CMK (cell line): ENCODE data around the gene SAP25.
"Not testable (repeated sequence)": the region's sequence is repeated elsewhere in the genome, so short reads cannot be mapped to it uniquely, and the experiment has no call there.

Experiments used
- DNase-seq: peaks from one replicate; pipeline ENCODE4 v3.0.0-alpha.2; 2010; ENCODE audit warnings: low read depth

The SAP25 gene

DNA sequence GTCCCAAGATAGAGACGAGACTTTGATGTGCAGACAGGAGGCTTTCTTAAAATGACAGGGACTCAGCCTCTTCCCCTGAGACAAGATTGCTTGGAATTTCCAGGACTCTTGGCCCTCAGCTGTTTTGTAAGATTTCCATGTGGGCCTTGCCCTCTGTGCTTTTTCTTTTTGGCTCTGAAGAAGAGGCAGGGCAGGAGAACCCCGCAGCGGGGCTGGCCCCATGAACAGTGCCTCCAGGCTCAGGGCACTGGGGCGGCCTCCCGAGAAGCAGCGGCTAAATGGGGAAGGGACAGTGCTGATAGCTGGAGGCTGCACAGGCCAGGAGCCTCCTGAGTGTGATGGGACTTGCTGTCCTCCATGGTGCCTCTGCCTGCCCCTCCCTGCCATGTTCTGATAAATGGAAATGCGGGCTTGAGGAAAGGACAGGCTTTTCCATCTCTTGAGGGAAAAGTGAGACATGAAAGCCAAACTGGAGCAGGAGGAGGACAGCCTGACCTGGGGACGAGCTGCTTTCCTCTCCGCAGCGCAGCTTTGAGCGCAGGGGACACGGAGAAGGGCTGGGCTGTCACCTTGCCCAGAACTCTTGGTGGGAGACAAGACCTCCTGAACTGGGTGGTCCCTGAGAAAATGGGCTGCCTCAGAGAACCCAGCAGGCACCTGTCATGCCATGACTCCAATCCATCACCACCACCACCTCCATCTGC, 12.1 kb downstream of the SAP25 start:
- DNase-seq: no peak

DNA sequence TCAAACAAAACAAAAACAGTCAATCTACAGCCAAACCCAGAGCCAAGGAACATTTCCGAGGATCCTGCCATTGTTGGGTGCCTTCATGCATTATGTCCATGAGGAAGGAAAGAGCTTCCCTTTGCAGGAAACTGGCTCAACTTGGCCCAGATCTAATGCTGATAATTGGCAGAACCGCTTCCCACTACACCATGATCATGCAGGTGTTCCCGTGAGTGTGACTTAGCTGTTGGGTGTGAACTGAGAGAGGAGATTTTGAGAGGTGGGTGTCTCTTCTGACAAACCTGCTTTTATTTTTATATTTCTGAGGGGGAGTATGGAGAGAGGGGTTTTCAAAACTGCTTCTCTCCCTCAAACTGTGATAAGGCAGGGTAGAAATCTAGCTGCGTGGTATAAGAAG, 14.6 kb downstream of the SAP25 start:
- no peak for DNase-seq

DNA sequence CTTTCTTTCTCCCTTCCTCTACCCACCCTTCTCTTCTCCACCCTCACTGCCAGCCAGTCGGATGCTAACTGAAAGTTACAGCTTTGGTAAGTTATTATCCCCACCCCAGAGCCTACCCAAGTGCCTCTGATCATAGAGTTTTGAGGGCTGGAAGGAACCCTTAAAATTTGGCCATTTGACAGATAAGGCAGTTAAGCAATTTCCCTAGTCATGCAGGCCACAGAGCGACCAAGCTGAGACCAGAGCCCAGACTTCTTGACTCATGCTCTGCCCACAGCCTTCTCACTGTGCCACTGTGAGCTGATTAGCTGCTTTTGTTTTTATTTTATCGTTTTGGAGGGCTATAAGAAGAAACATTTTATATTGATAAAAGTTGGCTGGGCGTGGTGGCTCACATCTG, 17.2 kb downstream of the SAP25 start:
- DNase-seq: no peak

DNA sequence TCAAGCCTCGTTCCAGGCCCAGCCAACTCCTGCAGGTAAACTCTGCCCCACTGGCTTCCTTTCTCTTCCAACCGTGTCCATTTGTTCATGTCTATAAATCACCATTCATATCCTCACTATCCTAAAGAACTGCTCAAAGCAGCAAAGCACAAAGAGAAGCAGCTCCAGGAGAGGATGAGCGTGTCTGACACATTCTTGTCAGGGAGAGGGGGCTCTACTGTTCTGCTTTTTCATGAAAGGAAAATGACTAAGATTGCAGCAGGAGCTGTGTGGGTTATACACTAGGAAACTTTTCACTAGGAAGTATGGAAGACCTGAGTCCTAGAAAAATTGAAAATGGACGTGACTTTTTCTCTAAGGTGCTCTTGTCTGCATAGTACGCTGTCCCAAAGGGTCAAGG, 18.0 kb downstream of the SAP25 start:
- no peak for DNase-seq

DNA sequence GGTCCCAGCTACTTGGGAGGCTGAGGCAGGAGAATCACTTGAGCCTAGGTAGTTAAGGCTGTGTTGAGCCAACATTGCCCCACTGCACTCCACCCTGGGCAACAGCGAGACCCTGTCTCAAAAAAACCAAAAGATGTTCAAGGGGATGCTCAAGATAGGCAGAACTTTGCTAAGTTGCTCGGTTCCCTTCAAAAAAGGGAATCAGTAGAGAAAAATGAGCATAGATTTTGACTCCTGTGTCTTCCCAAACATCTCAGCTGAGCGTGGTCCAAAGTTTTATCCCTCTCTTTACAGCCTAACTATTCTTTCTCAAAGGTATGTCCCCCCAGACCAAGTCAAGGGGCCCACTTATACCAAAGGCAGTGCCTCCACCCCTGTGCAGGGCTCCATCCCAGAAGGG, 20.7 kb downstream of the SAP25 start:
- no peak for DNase-seq

DNA sequence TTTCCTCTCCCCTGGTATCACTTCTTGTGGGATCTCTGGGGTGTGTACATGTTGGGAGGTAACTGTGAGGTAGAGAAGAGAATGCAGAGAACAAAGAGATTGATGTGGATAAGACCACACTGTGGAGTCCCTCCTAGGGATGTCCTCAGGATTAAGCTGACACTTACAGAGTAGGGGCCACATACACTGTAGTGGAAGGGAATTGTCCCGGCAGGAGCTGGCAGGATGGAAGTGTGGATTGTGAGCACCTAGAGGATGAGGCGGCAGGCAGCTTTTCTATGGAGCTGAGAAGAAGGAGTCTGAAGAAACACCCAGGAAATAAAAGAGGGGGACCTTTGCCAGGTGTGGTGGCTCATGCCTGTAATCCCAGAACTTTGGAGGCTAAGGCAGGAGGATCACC, 21.2 kb downstream of the SAP25 start:
- no peak for DNase-seq

DNA sequence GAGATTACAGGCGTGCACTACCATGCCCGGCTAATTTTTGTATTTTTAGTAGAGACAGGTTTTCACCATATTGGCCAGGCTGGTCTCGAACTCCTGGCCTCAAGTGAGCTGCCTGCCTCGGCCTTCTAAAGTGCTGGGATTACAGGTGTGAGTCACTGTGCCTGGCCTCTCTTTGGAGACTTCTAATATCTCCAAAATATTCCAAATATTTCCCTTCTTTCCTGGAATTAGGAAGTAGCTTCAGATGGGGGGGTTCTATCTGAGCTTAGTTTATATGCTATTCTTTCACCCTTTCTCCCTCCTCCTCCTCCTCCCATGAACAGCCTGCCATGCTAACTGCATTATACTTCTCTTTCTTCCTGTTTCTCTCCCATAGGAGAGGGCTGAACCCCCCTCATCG, 25.3 kb downstream of the SAP25 start:
- DNase-seq: not testable (repeated sequence)

DNA sequence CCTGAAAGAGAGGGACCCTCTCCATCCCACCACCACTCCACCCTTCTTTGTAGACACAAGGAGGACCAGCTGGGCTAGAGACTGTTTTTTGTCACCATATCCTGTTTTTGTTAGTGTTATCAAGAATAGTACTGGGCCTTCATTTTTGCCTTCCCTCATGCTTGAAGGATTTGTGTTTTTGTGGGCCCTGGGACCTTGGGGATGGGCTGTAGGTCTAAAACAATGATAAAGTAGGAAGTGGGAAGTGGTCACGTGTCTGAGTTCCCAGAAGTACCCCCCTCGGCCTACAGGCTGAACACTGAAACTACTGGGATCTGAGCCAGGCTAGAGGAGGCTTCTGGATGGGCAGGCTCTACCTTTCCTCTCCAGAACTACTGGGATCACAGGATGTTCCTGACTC, 25.8 kb downstream of the SAP25 start:
- DNase-seq: no peak

DNA sequence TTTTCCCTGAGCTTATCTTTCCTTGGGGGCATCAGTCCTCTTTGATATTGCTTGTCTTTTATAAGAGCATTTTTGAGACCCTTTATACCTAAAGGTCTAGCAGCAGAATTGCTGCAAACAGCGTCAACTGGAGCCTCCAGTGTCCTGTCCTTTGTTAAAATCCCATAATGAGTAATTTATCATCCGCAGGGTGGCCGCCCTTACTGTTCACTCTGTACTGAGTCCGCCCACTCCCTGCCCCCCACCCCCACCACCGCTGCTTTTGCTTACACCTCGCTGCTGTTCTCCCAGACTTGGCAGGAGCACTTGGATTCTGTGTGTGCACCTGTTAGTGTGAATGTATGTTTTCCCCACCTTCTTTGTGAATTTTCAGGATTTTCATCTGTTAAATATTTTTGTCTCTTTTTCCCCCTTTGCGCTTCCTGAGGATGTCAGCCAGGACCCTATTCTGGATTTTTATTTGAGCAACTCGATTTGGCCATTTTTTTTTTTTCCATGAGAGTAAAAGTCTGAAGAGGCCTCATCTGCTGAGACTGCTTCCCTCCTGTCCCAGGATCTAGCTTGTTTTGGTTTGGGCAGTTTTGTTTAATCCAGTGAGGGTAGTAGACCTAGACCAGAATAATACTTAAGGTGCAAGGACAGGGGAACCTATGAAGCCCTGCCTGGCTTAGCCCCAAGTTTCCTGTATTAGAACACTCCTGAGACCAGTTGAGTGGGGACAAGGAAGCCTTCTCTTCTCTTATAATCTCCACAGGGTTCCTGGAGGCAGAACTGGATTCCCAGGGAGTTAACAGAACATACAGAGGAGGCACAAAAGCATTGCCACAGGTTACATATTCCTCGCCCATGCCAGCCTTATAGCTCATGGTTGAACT, 26.5 kb downstream of the SAP25 start:
- no peak for DNase-seq

DNA sequence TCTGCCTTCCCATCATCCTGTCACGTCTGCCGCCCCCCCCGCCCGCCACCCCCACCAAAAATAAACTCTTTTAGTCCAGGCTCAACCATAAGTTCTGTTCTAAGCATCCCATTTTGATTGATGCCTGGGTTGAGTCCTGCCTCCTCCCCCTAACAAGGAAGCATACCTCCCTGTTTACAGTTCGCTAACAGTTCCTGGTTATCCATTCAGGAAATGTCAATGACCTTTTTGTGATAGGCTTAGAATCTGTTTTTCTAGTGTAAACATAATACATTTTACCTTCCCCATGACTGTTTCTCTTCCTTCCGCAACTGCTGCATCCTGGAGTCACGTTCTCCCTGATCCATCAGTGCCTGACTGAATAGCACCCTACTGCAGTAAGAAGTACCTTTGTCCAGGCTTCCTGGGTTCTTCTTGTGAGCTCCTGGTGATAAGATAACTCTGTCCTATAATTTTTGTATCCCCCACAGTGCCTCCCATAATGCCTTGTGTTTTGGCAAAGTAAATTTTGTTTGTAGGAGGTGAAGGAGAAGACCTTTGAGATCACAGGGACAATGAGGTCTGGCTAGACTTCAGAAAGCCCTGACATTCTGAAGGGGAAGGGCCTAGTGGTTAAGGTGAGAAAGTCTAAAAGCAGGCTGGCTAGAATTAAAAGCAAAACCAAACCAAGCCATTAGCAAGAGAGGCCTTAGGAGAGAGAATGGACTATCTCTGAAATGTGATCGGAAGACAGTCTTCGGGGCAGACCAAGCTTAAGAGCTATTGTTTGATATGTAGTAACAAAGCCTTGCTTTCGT, 27.4 kb downstream of the SAP25 start:
- DNase-seq: no peak

DNA sequence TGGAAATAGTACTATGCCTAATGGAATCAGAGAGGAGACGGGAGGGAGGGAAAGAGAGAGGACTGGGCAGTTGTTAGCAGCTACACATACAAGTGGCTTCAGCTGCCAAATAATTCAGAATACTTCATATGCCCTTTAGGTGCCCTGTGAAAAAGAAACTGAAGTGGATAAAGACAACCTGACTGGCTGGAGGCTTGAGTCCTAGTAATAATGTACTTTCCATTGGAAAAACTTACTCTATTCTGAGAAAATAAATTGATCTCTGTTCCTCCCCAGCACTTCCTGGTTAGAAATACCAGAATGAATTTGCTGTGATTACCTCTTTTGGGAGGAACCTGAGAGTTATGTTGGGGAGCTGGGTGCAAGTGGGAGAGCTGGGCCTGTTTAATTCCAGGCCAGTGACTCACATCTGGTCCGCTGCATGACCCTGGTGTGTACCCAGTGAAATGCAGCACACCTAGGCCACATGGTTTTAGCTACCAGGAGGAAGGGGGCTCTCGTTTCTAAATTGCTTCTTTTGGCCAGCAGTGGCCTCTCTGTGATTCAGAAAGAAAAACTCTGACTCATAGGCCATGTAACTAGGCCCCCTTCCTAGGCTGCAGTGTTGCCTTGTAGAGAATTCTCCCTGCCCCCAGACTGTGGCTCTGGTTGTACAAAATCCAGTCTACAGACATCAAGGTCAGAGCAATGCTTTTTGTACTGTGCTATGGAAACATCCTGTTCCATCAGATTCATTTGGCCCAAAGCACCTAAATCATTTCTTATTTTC, 28.2 kb downstream of the SAP25 start:
- no peak for DNase-seq

DNA sequence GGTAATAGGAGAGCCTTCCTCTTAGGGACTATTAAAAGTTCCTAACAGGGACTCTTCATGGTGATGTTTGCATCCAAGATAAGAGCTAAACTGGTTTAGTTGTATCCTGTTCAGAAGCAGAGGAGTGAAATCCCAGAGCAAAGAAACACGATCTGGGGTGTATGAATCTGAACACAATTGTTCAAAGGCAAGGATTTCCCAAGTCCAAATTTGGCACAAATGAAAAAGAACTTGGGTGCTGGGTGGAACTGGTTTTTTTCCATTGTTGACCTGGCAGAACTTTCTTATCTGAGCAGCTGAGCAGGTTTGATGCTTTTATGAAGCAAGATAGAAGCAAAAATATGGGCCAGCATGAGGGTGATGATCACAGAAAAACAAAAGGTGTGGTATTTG, 28.7 kb downstream of the SAP25 start:
- DNase-seq: no peak

DNA sequence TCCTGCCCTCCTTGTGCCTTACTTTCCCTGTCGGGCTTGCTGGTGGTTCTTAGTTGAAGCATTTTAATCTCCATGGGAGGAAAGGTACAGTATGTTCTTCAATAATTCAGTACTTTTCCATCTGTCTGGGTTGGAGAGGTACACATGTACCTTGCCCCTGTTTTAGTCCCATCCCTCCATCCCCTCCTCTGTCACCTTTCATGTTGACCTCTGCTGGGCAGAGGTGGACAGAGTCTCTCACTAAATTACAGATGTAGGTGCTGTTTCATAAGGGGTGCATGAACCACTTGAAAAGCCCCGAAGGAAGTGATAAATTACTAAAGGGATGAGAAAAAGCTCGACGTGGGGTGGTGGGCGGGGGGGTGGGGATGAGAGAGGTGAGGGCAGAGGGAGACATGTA, 29.3 kb downstream of the SAP25 start:
- no peak for DNase-seq

DNA sequence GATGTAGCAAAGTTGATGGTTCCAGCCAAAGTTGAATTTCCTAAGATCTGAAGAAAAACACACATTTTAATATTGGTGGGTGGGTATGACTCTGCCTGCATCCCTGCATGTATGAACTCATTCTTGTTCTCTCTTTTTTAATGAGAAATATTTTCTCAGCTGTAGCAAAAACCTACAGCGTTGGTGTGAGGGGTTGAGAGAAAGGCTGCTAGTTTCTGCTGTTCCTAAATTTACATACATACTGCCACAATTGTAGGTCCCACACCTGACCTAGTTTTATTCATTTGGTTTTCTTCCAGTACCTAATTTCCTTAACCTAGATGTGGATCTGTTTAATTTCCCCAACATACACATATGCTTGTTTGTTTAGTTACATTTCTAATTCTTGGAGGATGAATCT, 30.1 kb downstream of the SAP25 start:
- no peak for DNase-seq

DNA sequence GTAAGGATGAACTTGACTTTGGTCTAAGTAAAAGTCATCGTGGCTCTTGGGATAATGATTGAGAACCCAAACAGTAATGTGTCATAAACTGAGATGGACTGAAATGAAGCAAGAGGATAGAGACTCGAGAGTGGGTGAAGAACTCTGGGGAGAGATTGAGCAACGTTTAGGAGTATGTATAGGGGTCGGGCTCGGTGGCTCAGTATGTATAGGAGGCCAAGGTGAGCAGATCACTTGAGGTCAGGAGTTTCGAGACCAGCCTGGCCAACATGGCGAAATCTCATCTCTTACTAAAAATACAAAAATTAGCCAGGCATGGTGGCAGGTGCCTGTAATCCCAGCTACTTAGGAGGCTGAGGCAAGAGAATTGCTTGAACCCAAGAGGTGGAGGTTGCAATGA, 32.4 kb downstream of the SAP25 start:
- DNase-seq: not testable (repeated sequence)

DNA sequence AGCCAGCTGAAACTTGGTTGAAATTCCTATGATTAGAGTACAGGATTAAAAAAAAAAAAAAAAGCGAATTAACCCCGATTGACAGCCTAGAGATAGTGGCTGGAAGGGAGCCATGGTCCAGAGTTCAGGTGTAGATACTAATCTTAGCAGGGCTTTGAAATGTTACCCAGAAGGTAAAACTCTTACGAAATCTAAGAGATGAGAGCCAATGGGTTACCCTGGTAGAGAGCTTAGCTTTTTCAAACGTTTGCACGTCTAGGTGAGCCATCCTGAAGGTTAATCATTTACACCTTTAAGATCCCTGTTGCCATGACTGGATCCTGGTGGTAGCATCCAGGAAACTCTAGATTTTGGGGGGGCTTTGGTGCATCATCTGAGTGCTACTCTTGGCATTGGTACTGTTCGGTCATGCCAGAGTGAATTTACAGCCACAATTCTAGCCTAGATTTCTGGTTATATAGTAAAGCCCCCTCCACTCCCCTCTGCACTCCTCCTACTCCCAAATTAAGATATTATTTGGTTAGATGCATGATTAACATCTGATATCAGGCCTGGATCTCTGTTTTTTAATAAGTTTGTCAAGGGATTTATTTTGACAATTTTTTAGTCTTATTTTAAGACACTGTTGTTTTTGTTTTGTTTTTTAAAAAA, 33.5 kb downstream of the SAP25 start:
- no peak for DNase-seq

DNA sequence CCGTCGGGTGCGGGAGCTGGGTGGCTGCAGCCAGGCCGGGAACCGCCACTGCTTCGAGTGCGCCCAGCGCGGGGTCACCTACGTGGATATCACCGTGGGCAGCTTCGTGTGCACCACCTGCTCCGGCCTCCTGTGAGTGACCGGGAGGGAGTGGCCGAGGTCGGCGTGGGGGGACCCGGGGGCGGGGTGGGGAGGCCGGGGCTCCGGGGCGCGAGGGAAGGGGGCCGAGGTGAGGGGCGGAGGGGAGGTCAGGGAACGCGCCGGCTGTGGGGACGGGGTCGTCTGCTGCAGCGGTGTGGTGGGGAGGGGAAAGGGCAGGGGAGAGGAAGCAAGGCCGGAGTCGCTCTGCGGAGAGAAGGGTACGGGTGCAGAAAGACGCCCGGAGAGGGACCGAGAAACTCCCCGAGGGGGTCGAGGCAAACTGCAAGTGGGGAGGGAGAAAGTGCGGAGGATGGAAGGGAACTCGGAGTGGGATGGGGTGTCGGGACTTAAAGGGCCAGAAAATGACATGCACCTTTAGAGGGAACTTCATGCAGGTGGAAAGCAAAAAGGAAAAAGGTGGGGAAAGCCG, 34.2 kb downstream of the SAP25 start:
- no peak for DNase-seq

DNA sequence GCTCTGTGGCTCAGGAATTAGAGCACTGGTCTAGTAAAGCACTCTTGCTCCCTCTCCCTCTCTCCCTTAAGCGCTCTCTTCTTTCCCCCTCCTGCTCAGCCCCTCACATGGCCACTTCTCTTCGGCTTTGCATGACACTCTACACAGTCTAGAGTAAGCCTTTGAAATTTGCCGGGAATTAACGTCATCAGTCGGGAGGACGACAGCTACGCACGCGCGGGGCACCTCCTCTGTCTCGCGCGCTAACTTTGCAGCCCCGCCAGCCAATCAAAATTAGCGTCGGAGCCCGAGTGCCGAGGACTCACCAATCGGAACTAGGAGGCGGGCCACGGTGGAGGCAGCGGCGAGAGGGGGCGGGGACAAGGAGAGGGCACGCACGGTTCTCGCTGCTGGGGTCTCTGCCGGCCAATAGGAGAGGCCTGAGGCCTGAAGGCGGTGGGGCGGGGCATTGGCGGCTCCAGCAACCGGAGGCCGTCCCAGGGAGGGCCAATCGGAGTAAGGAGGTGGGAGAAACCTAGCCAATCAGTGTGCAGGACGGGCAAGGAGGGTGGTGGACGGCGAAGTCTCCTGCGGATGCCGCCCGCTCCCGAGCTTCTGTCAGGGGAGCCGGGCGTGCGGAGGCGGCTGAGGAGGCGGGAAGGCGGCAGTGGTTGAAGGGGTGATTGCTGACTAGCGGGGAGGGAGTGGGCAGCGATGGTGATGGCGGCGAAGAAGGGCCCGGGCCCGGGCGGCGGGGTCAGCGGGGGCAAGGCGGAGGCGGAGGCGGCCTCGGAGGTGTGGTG, 34.9 kb downstream of the SAP25 start, which contains the start of gene AGFG2:
Gene AGFG2 (plus strand): TSS at position 550 of the 782 bp plus-strand sequence. CDS start 144 bp downstream, at position 694.
- peak; percentile 98 for DNase-seq

DNA sequence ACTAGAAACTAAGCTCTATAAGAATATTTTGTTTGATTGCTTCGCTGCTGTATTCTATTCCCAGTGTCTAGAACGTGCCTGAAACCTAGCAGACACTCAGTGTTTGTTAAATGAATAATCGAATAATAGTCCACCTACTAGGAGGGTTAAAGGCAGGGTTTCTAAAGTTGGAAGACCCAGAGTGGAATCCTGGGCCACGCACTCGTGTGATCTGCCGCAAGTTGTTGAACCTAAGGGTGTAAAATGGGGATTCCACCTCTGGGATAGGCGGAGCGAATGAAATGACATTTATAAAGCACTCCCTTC, 35.4 kb downstream of the SAP25 start:
- no peak for DNase-seq

DNA sequence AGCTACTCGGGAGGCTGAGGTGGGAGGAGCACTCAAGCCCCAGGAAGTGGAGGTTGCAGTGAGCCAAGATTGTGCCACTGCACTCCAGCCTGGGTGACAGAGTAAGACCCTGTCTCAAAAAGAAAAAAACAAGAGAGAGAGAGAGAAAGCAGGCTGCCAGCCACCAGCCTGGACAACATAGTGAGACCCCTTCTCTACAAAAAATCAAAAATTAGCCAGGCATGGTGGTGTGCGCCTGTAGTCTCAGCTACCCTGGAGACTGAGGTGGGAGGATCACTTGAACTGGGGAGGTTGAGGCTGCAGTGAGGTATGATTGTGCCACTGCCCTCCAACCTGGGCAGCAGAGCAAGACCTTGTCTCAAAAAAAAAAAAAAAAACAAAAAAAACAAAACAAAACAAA, 37.0 kb downstream of the SAP25 start:
- not testable (repeated sequence) for DNase-seq
